Stimulated activated naive CD8-positive, alpha-beta T cell treated with anti-CD3 and anti-CD28 coated beads, Interleukin-15, Interleukin-2, amounts not matched to agents 100 ng/mL and 50 ng/mL, for 24 hours (primary cell): ENCODE data around the gene TRIM29.

Experiments used
- H3K27ac Mint-ChIP-seq: one replicate; pipeline ENCODE4 v1.8.0; 2021; ENCODE audit warnings: mild to moderate bottlenecking, mixed read lengths
- H3K27me3 Mint-ChIP-seq: one replicate; pipeline ENCODE4 v1.8.0; 2021; ENCODE audit warnings: mixed read lengths
- H3K36me3 Mint-ChIP-seq: one replicate; pipeline ENCODE4 v1.8.0; 2021; ENCODE audit warnings: low read depth, mixed read lengths
- H3K4me1 Mint-ChIP-seq: one replicate; pipeline ENCODE4 v1.8.0; 2021; ENCODE audit warnings: low read depth, mixed read lengths
- H3K4me3 Mint-ChIP-seq: one replicate; pipeline ENCODE4 v1.8.0; 2021; ENCODE audit warnings: mild to moderate bottlenecking, mixed read lengths
- H3K9me3 Mint-ChIP-seq: one replicate; pipeline ENCODE4 v1.8.0; 2021; ENCODE audit warnings: mixed read lengths

Gene TRIM29

GRCh38 chr11:120106354-120107150 lies 31.4 kb downstream of the TRIM29 start:
- Mint-ChIP-seq H3K4me1 (no peaks in the 10 kb centered on the region), H3K36me3 (no peaks in the 10 kb centered on the region), H3K27ac (no peak overlapping the region), H3K9me3 (no peaks in the 10 kb centered on the region), H3K27me3 (peaks cover 8% of the 10 kb centered on the region), H3K4me3 (no peak overlapping the region)

GRCh38 chr11:120105576-120105975 lies 32.3 kb downstream of the TRIM29 start:
- no peaks in the 10 kb centered on the region for H3K36me3 Mint-ChIP-seq
- no peaks in the 10 kb centered on the region for H3K9me3 Mint-ChIP-seq
- no peak overlapping the region for H3K27ac Mint-ChIP-seq
- H3K27me3 Mint-ChIP-seq, result peaks cover 15% of the 10 kb centered on the region
- H3K4me1 Mint-ChIP-seq, result no peaks in the 10 kb centered on the region
- H3K4me3 Mint-ChIP-seq, result no peak overlapping the region

GRCh38 chr11:120104041-120104565 lies 33.8 kb downstream of the TRIM29 start:
- Mint-ChIP-seq H3K36me3 (no peaks in the 10 kb centered on the region), H3K27me3 (peaks cover 15% of the 10 kb centered on the region), H3K4me3 (no peak overlapping the region), H3K9me3 (no peaks in the 10 kb centered on the region), H3K4me1 (no peaks in the 10 kb centered on the region), H3K27ac (no peak overlapping the region)

- H3K9me3 Mint-ChIP-seq, result no peaks in the 10 kb centered on the region
- peaks cover 15% of the 10 kb centered on the region for H3K27me3 Mint-ChIP-seq
- no peaks in the 10 kb centered on the region for H3K36me3 Mint-ChIP-seq
- no peak overlapping the region for H3K27ac Mint-ChIP-seq
- H3K4me3 Mint-ChIP-seq, result no peak overlapping the region
- H3K4me1 Mint-ChIP-seq, result no peaks in the 10 kb centered on the region
These were observed 35.1 kb downstream of the TRIM29 start for GRCh38 chr11:120102864-120103122.

- Mint-ChIP-seq H3K36me3 (no peaks in the 10 kb centered on the region), H3K4me3 (no peak overlapping the region), H3K27me3 (peaks cover 13% of the 10 kb centered on the region), H3K9me3 (no peaks in the 10 kb centered on the region), H3K27ac (no peak overlapping the region), H3K4me1 (no peaks in the 10 kb centered on the region)
These were observed 35.7 kb downstream of the TRIM29 start for GRCh38 chr11:120102050-120102863.

- H3K4me3 Mint-ChIP-seq, result no peak overlapping the region
- no peak overlapping the region for H3K27ac Mint-ChIP-seq
- peaks cover 8% of the 10 kb centered on the region for H3K27me3 Mint-ChIP-seq
- no peaks in the 10 kb centered on the region for H3K4me1 Mint-ChIP-seq
- no peaks in the 10 kb centered on the region for H3K9me3 Mint-ChIP-seq
- H3K36me3 Mint-ChIP-seq, result no peaks in the 10 kb centered on the region
These were observed 39.4 kb downstream of the TRIM29 start for GRCh38 chr11:120098503-120099020.

- Mint-ChIP-seq H3K9me3 (no peaks in the 10 kb centered on the region), H3K27me3 (peaks cover 8% of the 10 kb centered on the region), H3K27ac (no peak overlapping the region), H3K36me3 (no peaks in the 10 kb centered on the region), H3K4me3 (no peak overlapping the region), H3K4me1 (no peaks in the 10 kb centered on the region)
These were observed 40.1 kb downstream of the TRIM29 start for GRCh38 chr11:120097721-120098385.

GRCh38 chr11:120096369-120097191 lies 41.3 kb downstream of the TRIM29 start:
- H3K27ac Mint-ChIP-seq, result no peak overlapping the region
- no peaks in the 10 kb centered on the region for H3K36me3 Mint-ChIP-seq
- H3K9me3 Mint-ChIP-seq, result no peaks in the 10 kb centered on the region
- no peaks in the 10 kb centered on the region for H3K4me1 Mint-ChIP-seq
- H3K4me3 Mint-ChIP-seq, result no peak overlapping the region
- peaks cover 7% of the 10 kb centered on the region for H3K27me3 Mint-ChIP-seq

- no peaks in the 10 kb centered on the region for H3K36me3 Mint-ChIP-seq
- H3K4me3 Mint-ChIP-seq, result no peak overlapping the region
- H3K9me3 Mint-ChIP-seq, result no peaks in the 10 kb centered on the region
- H3K27me3 Mint-ChIP-seq, result no peaks in the 10 kb centered on the region
- no peak overlapping the region for H3K27ac Mint-ChIP-seq
- no peaks in the 10 kb centered on the region for H3K4me1 Mint-ChIP-seq
These were observed 42.4 kb downstream of the TRIM29 start for GRCh38 chr11:120095516-120095915.

- H3K4me3 Mint-ChIP-seq, result no peak overlapping the region
- no peaks in the 10 kb centered on the region for H3K4me1 Mint-ChIP-seq
- no peak overlapping the region for H3K27ac Mint-ChIP-seq
- H3K36me3 Mint-ChIP-seq, result no peaks in the 10 kb centered on the region
- H3K9me3 Mint-ChIP-seq, result no peaks in the 10 kb centered on the region
- no peaks in the 10 kb centered on the region for H3K27me3 Mint-ChIP-seq
These were observed 46.2 kb downstream of the TRIM29 start for GRCh38 chr11:120091701-120092100.

- Mint-ChIP-seq H3K27ac (no peak overlapping the region), H3K27me3 (no peaks in the 10 kb centered on the region), H3K4me1 (no peaks in the 10 kb centered on the region), H3K4me3 (no peak overlapping the region), H3K9me3 (no peaks in the 10 kb centered on the region), H3K36me3 (no peaks in the 10 kb centered on the region)
These were observed 46.8 kb downstream of the TRIM29 start for GRCh38 chr11:120091121-120091520.

- no peak overlapping the region for H3K27ac Mint-ChIP-seq
- H3K9me3 Mint-ChIP-seq, result peaks cover 4% of the 10 kb centered on the region
- H3K36me3 Mint-ChIP-seq, result peaks cover 4% of the 10 kb centered on the region
- H3K4me1 Mint-ChIP-seq, result no peaks in the 10 kb centered on the region
- H3K27me3 Mint-ChIP-seq, result peaks cover 3% of the 10 kb centered on the region
- no peak overlapping the region for H3K4me3 Mint-ChIP-seq
These were observed 47.5 kb downstream of the TRIM29 start for GRCh38 chr11:120090411-120090810.

GRCh38 chr11:120089036-120090001 lies 48.6 kb downstream of the TRIM29 start:
- Mint-ChIP-seq H3K4me1 (no peaks in the 10 kb centered on the region), H3K36me3 (peaks cover 4% of the 10 kb centered on the region), H3K4me3 (no peak overlapping the region), H3K27me3 (peaks cover 3% of the 10 kb centered on the region), H3K9me3 (peaks cover 4% of the 10 kb centered on the region), H3K27ac (no peak overlapping the region)
